Stimulated activated CD4-positive, alpha-beta T cell treated with anti-CD3 and anti-CD28 coated beads, Interleukin-15, amount 100 ng/mL, for 48 hours (primary cell): ENCODE data around the gene UCHL5.

Source experiments
- DNase-seq, 2 donors: peaks; one replicate each; pipeline ENCODE4 v3.0.0-alpha.2; 2020; ENCODE audit warnings: low read depth in 2 of 2

UCHL5 gene

GRCh38 chr1:193059282-193060114 lies at the start of gene UCHL5, which contains the start of gene RO60:
TSS of gene UCHL5 (minus strand) at chr1:193059360. CDS start at chr1:193059260, 100 bp downstream.
TSS of gene RO60 (plus strand) at chr1:193059612. CDS start at chr1:193069055, 9,443 bp downstream.
- peak; percentile 93 to 94 for DNase-seq

DNA sequence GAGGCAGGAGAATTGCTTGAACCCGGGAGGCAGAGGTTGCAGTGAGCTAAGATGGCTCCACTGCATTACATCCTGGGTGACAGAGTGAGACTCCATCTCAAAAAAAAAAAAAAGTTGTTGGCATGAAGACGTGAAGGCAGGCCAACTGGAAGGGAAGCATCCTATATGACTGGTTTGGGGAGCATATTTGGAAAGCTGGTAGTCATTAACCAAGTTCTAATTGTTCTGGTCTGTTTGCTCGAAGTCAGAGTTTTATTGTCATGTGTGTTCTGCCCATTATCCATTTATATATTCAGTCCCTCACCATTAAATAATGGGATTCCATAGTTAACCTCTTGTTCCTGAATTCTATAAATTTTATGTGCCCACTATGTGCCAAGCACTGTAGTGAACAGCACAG lies 49.3 kb upstream of the UCHL5 start:
- no peak for DNase-seq

DNA sequence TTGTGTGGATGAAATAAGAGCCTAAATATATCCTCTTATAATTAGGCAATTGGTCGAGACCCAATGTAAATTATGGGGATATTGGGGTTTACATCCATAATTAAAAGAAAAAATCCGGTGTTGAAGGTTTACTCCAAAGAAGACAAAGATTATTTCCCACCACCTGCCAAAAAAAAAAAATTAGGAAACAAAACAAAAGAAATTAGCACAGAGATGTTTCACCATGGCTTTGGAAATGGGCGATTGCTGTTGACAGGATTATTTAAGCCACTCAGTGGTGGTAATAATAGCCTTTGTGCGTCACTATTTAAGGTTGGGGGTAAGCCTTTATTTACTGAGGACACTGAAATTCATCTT lies 46.6 kb upstream of the UCHL5 start:
- no peak for DNase-seq

GRCh38 chr1:193104907-193105820 lies 46.0 kb upstream of the UCHL5 start, which contains the start of gene GLRX2:
TSS of gene GLRX2 (minus strand) at chr1:193105414. CDS start at chr1:193105382, 32 bp downstream.
- DNase-seq = peak; percentile 35 to 38

- DNase-seq = no peak
Measured at GRCh38 chr1:193104502-193104906, 45.3 kb upstream of the UCHL5 start.

DNA sequence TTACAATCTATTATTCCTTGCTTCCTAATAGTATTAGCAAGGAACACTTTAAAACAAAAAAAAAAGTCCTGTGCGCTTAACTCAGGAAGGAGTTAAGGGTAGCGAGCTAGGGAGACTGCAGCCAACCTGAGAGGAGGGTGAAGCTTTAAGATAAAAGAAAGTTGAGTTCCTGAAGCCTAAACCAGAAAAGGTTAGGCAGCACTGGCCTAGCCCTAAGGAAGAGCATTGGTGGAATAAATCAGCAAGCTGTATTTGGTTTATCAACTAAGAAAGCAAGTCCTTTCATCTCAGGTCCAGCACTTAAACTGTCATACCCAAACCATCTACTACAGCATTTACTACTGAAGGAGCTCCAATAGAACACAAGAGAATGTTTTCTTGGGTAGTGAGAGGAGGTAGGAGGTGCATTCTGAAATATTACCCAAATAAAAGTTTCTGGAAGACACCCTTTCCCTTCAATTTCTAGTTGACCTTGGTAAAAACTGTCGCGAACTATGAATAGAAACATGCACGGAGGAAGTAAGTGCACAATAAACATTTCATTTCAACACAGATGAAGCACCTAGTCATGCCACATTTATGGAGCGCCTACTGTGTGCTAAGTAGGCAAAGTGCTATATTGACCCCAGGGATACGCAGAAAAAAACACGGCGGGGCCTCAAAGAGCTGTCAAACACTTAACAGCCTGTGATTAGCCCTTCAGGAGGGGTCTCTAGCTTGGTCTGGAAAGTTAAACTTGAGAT lies 44.8 kb upstream of the UCHL5 start:
- no peak for DNase-seq

DNA sequence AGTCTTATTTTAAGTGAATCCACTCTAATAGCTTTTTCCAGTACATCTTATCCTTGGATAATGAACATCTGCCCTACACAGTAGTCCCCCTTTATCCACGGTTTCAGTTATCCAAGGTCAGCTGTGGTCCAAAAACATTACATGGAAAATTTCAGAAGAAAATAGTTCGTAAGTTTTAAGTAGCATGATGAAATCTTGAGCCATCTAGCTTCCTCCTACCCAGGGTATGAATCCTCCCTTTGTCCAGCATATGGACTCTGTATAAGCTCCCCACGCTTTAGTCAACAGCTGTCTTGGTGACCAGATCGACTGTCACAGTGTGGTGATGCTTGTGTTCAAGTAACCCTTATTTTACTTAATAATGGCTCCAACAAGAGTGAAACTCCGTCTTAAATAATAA lies 43.5 kb upstream of the UCHL5 start:
- no peak for DNase-seq

DNA sequence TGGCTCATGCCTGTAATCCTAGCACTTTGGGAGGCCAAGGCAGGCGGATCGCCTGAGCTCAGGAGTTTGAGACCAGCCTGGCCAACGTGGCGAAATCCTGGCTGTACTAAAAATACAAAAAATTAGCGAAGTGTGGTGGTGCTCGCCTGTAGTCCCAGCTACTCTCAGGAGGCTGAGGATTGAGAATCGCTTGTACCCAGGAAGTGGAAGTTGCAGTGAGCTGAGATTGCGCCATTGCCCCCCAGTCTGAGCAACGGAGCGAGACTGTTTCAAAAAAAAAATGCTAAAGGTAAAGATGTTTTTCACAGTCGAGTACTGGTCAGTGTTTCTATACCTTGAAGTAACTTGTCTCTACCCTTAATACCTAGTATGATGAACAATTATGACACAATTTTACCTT lies 35.0 kb upstream of the UCHL5 start:
- no peak for DNase-seq

DNA sequence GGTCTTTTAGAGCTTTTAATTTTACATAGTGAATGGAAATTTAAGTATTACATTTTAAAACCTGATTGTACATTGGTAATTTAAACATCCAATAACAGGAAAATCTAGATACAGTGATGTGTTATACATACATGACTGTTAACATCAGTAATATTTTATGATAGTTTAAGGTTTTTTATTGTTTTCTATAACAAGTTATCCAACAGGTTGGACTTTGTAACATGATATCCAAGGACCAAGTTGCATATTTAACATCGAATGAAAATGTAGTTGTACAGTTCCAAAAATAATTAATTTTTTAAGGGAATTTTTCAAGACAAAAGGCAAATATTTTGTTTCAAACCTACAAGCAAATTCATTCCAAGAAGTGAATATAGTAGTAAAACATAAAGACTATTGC lies 31.7 kb upstream of the UCHL5 start:
- no peak for DNase-seq

- no peak for DNase-seq
Measured at GRCh38 chr1:193087893-193088292, 28.7 kb upstream of the UCHL5 start.

DNA sequence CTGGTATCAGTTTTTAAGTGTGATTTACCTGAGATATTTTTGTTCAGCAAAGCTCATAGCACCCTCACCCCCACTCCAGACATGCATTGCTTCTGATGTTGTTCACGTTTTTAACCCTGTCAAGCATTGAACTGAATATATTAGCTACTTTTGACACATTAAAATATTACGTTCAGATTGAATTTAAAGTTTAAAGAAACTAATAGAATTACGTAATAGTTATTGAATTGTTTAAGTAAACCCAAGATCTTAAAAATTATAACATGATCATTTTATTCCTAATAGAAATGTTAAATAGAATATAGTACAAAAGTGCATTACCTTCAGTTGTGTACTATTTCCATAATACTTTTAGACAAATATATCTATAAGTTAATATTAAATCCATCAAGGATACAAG lies 27.2 kb upstream of the UCHL5 start:
- no peak for DNase-seq

GRCh38 chr1:193085263-193085662 lies 26.1 kb upstream of the UCHL5 start:
- no peak for DNase-seq

- DNase-seq = no peak
Measured at GRCh38 chr1:193083365-193084088, 24.4 kb upstream of the UCHL5 start.

DNA sequence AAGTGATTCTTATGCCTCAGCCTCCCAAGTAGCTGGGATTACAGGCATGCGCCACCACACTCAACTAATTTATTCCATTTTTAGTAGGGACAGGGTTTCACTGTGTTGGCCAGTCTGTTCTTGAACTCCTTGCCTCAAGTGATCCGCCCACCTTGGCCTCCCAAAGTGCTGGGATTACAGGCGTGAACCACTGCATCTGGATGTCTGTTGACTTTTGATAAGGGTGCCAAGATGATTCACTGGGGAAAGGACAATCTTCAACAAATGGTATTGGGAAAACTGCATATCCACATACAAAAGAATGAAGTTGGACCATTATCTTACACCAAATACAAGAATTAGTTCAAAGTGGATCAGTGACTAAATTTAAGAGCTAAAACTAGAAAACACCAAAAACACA lies 20.0 kb upstream of the UCHL5 start:
- DNase-seq = no peak

GRCh38 chr1:193077991-193078390 lies 18.8 kb upstream of the UCHL5 start:
- DNase-seq = no peak

DNA sequence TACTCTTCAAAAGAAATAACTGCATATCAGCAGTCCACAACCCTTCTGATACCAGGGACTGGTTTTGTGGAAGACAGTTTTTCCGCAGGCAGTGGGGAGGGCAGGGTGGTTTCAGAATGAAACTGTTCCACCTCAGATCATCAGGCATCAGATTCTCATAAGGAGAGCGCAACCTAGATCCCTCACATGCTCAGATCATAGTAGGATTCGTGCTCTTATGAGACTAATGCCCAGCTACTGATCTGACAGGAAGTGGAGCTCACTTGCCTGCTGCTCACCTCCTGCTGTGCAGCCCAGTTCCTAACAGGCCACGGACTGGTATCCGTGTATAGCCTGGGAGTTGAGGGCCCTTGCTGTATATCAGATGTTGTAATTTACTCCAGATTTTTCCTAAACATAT lies 11.8 kb upstream of the UCHL5 start:
- no peak for DNase-seq

DNA sequence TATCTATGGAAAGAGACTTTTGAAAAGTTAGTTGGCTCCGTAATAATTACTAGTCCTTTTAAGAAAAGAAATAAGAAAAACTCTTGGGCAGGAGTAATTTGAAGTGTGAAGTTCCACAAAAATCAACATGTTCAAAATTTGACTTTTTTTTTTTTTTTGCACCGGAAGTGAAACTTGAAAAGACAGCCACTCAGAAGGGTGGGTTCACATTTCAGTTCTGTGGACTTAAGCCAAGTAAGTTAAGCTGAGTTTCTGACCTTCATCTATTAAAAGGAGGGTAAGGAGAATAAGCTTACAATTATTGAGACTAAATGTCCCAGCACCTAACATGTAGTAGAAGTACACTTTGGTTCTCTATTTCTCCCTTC lies 11.2 kb upstream of the UCHL5 start:
- DNase-seq = no peak

DNA sequence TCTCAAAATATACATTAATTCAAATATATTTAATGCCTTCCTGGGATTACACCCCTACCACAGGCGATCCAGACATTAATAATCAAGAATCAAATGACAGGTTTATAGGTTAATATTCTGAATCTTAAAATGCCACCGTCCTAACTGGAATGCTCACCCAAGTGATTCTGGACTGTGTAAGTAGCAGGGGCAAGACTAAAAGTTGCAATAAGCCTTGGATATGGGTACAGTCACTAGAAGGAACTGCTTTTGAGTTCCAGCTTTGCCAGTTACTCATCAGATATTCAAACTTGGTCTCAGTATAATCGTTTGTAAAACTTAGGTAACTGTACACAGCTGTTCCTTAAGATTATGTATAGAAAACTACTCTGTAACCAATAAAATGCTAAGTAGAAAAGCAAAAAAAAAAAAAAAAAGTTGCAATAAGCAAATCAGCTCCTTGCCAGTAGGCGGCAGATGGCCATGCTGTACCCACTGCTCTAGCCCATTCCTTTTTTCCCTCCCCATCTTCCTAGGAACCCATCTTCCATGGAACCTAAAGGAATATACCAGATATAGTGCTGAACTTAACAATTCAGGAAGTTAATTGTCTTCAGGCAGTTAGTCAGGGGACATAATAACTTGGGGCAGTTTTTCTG lies 10.7 kb upstream of the UCHL5 start:
- no peak for DNase-seq

- DNase-seq = no peak
Measured at GRCh38 chr1:193068013-193068412, 8.9 kb upstream of the UCHL5 start.

DNA sequence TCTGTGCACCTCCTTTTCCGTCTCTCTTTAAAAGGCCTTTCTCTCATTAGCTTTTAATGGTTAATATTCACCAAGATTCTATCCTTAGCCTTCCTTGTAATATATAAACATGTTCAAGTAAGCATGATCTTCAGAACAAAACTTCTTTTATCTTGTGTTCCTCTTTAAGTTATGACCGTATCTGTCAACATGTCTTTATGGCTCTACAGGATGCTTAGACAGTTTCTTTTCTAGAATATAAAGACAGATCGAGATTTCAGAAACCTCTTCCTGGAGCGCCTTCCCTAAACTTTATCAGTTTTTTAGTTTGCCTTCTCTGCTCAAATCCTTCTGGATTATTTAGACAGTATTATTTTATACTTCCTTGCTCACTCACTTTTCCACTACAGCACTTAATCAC lies 7.4 kb upstream of the UCHL5 start:
- DNase-seq = no peak

- no peak for DNase-seq
Measured at GRCh38 chr1:193065954-193066353, 6.8 kb upstream of the UCHL5 start.
